Stimulated activated CD8-positive, alpha-beta memory T cell treated with anti-CD3 and anti-CD28 coated beads, Interleukin-2, amount 100 ng/mL, for 1 hour (primary cell): Measurements from ENCODE around the gene ZNF507.
A peak's percentile ranks its signal among the peaks of the same experiment; 100 is the strongest.
"Not testable (repeated sequence)": the region's sequence is repeated elsewhere in the genome, so short reads cannot be mapped to it uniquely, and the experiment has no call there.

Source experiments
- DNase-seq, 2 donors: peaks; one replicate each; pipeline ENCODE4 v3.0.0-alpha.2; 2020; ENCODE audit warnings: low read depth in 2 of 2

Gene ZNF507

GRCh38 chr19:32367948-32368536, 22.6 kb downstream of the ZNF507 start:
- DNase-seq: no peak

DNA sequence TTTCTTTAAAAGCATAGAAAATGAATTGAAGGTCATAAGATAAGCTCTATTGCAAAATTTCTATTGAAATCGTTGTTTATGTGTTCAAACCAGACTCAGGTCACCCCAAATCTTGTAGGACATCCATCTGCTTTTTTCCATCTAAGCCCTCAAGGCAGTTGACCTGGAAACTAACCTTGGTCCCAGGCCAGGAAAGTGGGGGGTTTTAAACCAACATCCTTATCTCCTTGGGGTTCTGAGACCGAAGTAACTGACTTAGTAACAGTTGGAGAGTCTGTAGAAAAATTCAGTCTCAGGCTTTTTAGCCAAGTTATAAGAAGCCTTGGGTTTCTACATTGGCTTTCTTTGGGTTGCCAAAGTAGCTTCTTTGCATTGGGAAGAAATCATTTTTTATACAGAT, 23.4 kb downstream of the ZNF507 start:
- no peak for DNase-seq

- DNase-seq: no peak
Observed at GRCh38 chr19:32372726-32373517, 27.5 kb downstream of the ZNF507 start.

DNA sequence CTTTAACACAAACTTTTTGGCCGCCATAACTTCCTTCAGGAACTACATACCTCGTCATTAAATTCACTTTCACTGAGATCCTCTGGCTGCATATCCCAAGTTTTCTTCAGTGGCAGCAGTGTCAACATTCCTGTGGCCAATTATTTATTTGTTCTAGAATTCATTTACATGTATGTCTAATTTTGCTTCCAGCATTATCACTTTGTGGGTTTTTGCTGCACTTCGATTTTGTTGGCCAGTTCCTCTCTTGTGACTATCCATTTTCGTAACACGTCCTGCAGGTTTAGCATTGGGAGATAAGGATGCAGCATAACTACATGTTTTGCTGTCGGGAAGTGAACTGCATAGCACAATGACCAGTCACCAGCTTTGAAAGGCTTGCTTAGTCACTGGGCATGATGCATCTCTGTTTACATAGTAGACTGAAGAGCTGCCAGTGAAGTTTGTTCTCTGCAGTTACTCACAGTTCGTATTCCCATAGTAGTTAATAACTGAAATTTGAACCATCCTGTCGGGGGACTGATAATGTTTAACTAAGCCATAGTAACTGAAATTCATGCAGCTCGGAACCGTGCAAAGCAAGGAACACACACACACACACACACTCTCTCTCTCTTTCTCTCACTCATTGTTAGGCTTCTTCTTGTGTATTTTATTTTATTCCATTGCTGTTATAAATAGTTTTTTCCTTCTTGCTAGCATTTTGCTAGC, 28.3 kb downstream of the ZNF507 start:
- DNase-seq: no peak

DNA sequence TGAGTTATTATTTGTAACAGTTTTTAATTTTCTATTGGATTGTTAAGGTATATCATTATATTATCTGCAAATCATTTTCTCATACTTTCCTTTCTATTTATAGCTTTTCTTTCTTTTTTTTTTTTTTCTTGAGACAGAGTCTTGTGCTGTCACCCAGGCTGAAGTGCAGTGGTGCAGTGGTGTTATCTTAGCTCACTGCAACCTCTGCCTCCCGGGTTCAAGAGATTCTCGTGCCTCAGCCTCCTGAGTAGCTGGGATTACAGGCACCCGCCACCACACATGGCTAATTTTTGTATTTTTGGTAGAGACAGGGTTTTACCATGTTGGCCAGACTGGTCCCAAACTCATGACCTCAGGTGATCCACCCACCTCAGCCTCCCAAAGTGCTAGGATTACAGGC, 29.0 kb downstream of the ZNF507 start:
- DNase-seq: not testable (repeated sequence)

GRCh38 chr19:32377088-32377487, 31.7 kb downstream of the ZNF507 start:
- not testable (repeated sequence) for DNase-seq

- DNase-seq: no peak
Observed at GRCh38 chr19:32380269-32380668, 34.9 kb downstream of the ZNF507 start.

DNA sequence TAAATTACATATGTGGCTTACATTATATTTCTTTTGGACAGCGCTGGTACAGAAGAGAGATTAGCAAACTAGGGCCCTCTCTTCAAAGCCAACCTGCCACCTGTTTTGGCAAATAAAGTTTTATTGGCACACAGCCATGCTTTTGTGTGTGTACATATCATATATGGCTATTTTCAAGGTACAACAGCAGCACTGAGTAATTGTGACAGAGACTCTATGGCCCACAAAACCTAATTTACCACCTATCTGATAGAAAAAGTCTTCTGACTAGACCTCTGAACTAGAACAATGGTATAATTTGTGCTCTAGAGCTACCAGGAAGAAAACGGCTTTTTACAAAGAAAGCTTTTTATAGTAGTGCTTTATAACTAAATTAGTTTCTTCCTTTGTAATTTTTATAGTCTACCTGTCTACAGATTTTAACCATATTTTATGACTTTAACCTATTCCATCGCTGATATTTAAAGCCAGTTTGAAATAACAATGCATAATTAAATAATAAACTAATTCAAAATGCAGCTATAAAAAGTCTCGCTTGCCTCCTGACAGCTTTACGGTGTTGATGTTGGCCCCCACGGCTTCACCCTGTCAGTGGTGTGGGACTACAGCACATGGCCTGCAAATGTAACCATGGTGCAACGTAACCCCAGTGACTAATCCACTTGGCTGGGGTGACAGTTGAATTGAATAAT, 42.4 kb downstream of the ZNF507 start:
- DNase-seq: no peak

DNA sequence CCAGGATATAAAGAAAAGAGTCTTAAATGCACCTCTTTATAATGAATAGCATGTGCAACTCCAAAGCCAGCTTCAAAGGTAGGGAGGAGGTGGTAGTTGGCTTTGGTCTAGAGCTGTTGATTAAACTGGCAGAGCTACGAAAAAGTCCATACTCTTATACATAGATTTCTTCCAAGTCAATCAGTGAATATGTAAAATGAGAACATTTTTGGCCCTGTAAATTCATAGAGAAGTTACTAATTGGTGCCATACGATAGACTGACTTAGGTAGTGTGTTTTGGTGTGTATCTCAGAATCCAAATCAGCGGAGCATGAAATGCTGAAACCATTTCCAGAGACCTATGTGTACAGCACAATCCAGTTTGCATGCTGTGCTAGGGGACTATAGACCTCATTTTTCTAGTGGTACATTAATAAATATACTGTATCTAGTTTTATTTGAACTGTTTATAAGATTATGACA, 43.0 kb downstream of the ZNF507 start:
- no peak for DNase-seq

- DNase-seq: no peak
Observed at GRCh38 chr19:32392901-32393300, 47.5 kb downstream of the ZNF507 start.

DNA sequence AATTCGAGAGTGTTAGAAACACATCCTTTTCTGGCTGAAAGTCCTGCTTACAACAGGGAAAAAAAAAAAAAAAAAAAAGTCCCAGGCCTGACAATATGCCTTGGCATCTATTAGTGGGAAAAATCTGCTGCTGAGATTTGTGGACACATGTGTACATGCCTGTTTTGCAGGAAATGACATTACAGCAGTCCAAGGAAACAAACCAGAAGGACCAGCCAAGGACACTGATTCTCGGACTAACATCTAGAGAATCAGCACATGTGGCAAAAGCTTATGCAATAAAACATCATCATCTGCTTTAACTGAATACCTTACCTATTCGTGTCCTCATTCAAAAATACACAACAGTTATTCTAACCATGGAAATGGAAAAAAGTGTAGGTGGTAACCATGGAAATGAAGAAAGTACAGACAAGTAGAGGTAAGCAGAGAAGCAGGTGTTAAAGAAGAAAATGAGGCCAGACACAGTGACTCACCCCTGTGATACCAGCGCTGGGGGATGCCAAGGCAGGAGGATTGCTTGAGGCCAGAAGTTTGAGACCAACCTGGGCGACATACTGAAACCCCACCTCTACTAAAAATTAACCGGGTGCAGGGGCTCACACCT, 50.7 kb downstream of the ZNF507 start:
- DNase-seq: no peak

GRCh38 chr19:32397671-32398101, 52.3 kb downstream of the ZNF507 start:
- DNase-seq: no peak

- DNase-seq: no peak
Observed at GRCh38 chr19:32401992-32402391, 56.6 kb downstream of the ZNF507 start.

- DNase-seq: no peak
Observed at GRCh38 chr19:32403291-32403995, 58.0 kb downstream of the ZNF507 start.

DNA sequence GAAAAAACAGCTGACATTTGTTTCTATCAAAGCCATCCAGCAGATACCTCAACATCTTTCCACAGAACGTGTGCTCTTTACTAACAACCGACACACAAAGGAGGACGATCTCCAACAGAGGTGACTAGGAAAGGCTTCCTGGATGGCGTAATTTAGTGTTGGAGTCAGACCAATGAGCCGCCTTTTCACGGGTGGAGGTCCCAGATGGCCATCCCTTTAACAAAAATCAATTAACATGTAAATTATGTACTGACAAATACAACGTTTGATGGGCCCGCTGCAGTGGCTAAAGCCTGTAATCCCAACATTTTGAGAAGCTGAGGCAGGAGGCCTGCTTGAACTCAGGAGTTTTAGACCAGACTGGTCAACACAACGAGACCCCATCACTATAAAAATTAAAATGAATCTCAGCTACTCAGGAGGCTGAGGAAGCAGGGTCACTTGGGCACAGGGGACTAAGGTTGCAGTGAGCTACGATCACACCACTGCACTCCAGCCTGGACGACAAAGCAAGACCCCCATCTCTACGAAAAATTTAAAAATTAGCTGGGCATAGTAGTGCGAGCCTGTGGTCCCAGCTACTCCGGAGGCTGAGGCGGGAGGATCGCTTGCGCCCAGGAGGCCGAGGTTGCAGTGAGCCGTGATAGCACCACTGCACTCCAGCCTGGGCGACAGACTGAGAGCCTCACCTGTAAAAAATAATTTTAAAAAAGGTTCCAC, 59.0 kb downstream of the ZNF507 start:
- no peak for DNase-seq

GRCh38 chr19:32404933-32405430, 59.6 kb downstream of the ZNF507 start:
- no peak for DNase-seq

DNA sequence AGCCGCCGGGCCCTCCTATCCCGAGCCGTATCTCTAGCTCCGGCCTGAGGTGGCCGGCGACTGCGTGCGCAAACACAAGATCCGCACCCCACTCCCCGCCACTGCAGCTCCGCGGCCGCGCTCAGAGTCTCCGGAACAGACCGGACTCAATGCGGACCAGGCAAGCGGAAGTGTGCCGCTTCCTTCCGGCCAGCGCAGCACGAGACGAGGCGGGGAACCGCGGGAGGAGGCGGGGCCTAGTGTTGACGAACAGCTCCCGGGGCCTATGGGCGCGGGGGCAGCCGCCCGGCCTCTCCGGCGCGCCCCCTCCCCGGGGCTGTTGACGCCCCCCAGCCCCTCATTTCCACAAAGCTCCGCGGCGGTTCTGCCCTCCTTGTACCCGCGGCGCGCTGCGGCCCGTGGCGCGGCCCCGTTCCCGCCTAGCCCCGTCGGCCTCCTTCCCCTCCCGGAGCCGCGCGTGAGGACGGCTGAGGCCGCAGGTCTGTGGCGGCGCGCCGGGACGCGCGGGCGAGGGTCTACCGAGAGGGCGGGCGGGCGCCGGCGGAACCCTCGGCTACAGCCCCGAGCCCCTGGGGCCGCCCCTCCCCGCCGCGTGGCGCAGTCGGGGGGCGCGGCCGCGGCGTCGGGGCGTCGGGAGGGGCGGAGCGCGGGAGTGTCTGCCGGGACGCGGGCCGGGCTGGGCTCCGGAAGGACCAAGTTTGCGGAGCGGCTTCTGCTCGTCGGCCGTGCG, 60.2 kb downstream of the ZNF507 start, which contains the start of gene DPY19L3:
Gene DPY19L3, plus strand, starts transcription at position 340 of the 730 bp plus-strand sequence. CDS start 2,484 bp downstream, outside the sequence.
- DNase-seq: peak; percentile 82 to 86

- DNase-seq: no peak
Observed at GRCh38 chr19:32406161-32407003, 61.0 kb downstream of the ZNF507 start.
